ENCODE measurements around the gene CTIF. TPM values are rescaled to one million over a fixed set of nuclear protein-coding genes. Genes with fewer than 3 reads are reported as not detected.

Gene CTIF
- total RNA-seq, 1 donor from 2014 or later, result 51.5 TPM

- no peaks in the 10 kb centered on the region for H3K36me3 Mint-ChIP-seq (ENCODE audit: low read depth, unreplicated experiment)
- no peak for TF ChIP-seq CTCF (IDR thresholded peaks at IDR 0.05; ENCODE audit: unreplicated experiment)
- no peak overlapping the region for H3K4me3 Mint-ChIP-seq (ENCODE audit: unreplicated experiment)
- peaks cover 48% of the 10 kb centered on the region for H3K4me1 Mint-ChIP-seq (ENCODE audit: unreplicated experiment)
- peaks cover 2% of the 10 kb centered on the region for H3K27me3 Mint-ChIP-seq (ENCODE audit: unreplicated experiment)
- DNase-seq (ENCODE audit: low spot score), result no peak
- H3K27ac Mint-ChIP-seq (ENCODE audit: unreplicated experiment), result peak overlapping the region; percentile 50
- H3K9me3 Mint-ChIP-seq (ENCODE audit: unreplicated experiment), result no peaks in the 10 kb centered on the region
Observed at GRCh38 chr18:48678237-48679115, 139.6 kb downstream of the CTIF start.

- Mint-ChIP-seq H3K9me3 (ENCODE audit: unreplicated experiment) (no peaks in the 10 kb centered on the region), H3K4me1 (ENCODE audit: unreplicated experiment) (peaks cover 48% of the 10 kb centered on the region), H3K27ac (ENCODE audit: unreplicated experiment) (no peak overlapping the region), H3K27me3 (ENCODE audit: unreplicated experiment) (peaks cover 2% of the 10 kb centered on the region), H3K36me3 (ENCODE audit: low read depth, unreplicated experiment) (no peaks in the 10 kb centered on the region), H3K4me3 (ENCODE audit: unreplicated experiment) (no peak overlapping the region)
- no peak for DNase-seq (ENCODE audit: low spot score)
- TF ChIP-seq CTCF (IDR thresholded peaks at IDR 0.05; ENCODE audit: unreplicated experiment), result no peak
Observed at GRCh38 chr18:48679236-48679635, 140.4 kb downstream of the CTIF start.

GRCh38 chr18:48680339-48681250 is 141.8 kb downstream of the CTIF start:
- no peaks in the 10 kb centered on the region for H3K9me3 Mint-ChIP-seq (ENCODE audit: unreplicated experiment)
- H3K4me1 Mint-ChIP-seq (ENCODE audit: unreplicated experiment), result peaks cover 48% of the 10 kb centered on the region
- H3K36me3 Mint-ChIP-seq (ENCODE audit: low read depth, unreplicated experiment), result no peaks in the 10 kb centered on the region
- H3K27ac Mint-ChIP-seq (ENCODE audit: unreplicated experiment), result peak overlapping the region; percentile 97
- TF ChIP-seq CTCF (IDR thresholded peaks at IDR 0.05; ENCODE audit: unreplicated experiment), result no peak
- peaks cover 2% of the 10 kb centered on the region for H3K27me3 Mint-ChIP-seq (ENCODE audit: unreplicated experiment)
- peak; percentile 73 for DNase-seq (ENCODE audit: low spot score)
- no peak overlapping the region for H3K4me3 Mint-ChIP-seq (ENCODE audit: unreplicated experiment)

- H3K27ac Mint-ChIP-seq (ENCODE audit: unreplicated experiment), result no peak overlapping the region
- peaks cover 57% of the 10 kb centered on the region for H3K4me1 Mint-ChIP-seq (ENCODE audit: unreplicated experiment)
- H3K27me3 Mint-ChIP-seq (ENCODE audit: unreplicated experiment), result peaks cover 3% of the 10 kb centered on the region
- H3K4me3 Mint-ChIP-seq (ENCODE audit: unreplicated experiment), result no peak overlapping the region
- no peaks in the 10 kb centered on the region for H3K9me3 Mint-ChIP-seq (ENCODE audit: unreplicated experiment)
- no peak for DNase-seq (ENCODE audit: low spot score)
- no peak for TF ChIP-seq CTCF (IDR thresholded peaks at IDR 0.05; ENCODE audit: unreplicated experiment)
- H3K36me3 Mint-ChIP-seq (ENCODE audit: low read depth, unreplicated experiment), result peaks cover 6% of the 10 kb centered on the region
Observed at GRCh38 chr18:48682768-48683167, 143.9 kb downstream of the CTIF start.
